HCT116 (cell line): ENCODE data around the gene BRI3BP. TPM values are rescaled to one million over a fixed set of nuclear protein-coding genes. Genes with fewer than 3 reads are reported as not detected.

Source experiments
- ATAC-seq: fragments of 200-7000 bp; cut with Tn5 transposase; 2 replicates; pipeline ENCODE4 v1.9.1; 2020; ENCODE audit warnings: mild to moderate bottlenecking, moderate library complexity
- BruUV-seq: library from RNA; stranded (reverse); fragments of 400-500 nt; replicated peaks from 2 replicates; lab custom pipeline; 2021; lab: Mats Ljungman, UMichigan
- CTCF ChIA-PET: fragments of 300-600 bp; sonication (Branson Sonifier 250); formaldehyde crosslinking; loops from one replicate; lab custom pipeline; 2021; ENCODE audit warnings: antibody characterized with exemption; lab: Charles Lee
- POLR2A ChIA-PET: fragments of 300-600, 350-600 bp; sonication (Branson Sonifier 250); formaldehyde crosslinking; loops from one replicate; lab custom pipeline; 2021; ENCODE audit warnings: antibody characterized with exemption; lab: Charles Lee
- RAD21 ChIA-PET, 2 experiments: fragments of 300-600 bp; sonication (Branson Sonifier 250); formaldehyde crosslinking; loops; one replicate each; lab custom pipeline; 2023; ENCODE audit warnings: low total read pairs in 2 of 2; ENCODE audit not compliant: uncharacterized antibody in 2 of 2, unreplicated experiment in 2 of 2, low non-redundant PET in 1 of 2; lab: Charles Lee
- DNase-seq: peaks from one replicate; pipeline ENCODE4 v3.0.0-alpha.2; 2010; ENCODE audit warnings: low read depth, low spot score
- H2AFZ ChIP-seq: fragments of 200-600 bp; shearing (Covaris generic), sonication (generic); 2 replicates; pipeline ENCODE4 v1.6.1; 2017; ENCODE audit warnings: low read depth, mixed run types, mixed read lengths, antibody characterized with exemption, low read length; ENCODE audit not compliant: poor library complexity, severe bottlenecking
- H3K27ac ChIP-seq: 2 replicates; pipeline ENCODE4 v1.5.1; 2012; ENCODE audit warnings: low read depth, low read length
- H3K27me3 ChIP-seq: fragments of 200-600 bp; sonication (generic); 2 replicates; pipeline ENCODE4 v1.6.1; 2016; ENCODE audit warnings: mixed run types, low read length, mixed read lengths; ENCODE audit not compliant: insufficient read depth
- H3K36me3 ChIP-seq, 2 experiments: fragments of 200-500 bp in 1 of 2; fragments of 200-600 bp in 1 of 2; sonication (Bioruptor generic) in 1 of 2; sonication (generic) in 1 of 2; 2 replicates each; pipeline versions ENCODE4 v1.5.1 to v1.6.1; 2014 to 2016; ENCODE audit warnings: low read length in 2 of 2, inconsistent platforms in 1 of 2, mixed read lengths in 1 of 2, mixed run types in 1 of 2; ENCODE audit not compliant: insufficient read depth in 2 of 2, control insufficient read depth in 1 of 2
- H3K4me1 ChIP-seq, 2 experiments: fragments of 200-600 bp in 1 of 2; sonication (generic) in 1 of 2; 2 replicates each; pipeline versions ENCODE4 v1.5.1 to v1.6.1; 2012 to 2017; ENCODE audit warnings: low read length in 2 of 2, inconsistent platforms in 1 of 2, mild to moderate bottlenecking in 1 of 2, mixed read lengths in 1 of 2, mixed run types in 1 of 2, moderate library complexity in 1 of 2; ENCODE audit not compliant: insufficient read depth in 2 of 2, control insufficient read depth in 1 of 2
- H3K4me2 ChIP-seq: fragments of 200-600 bp; sonication (generic); 2 replicates; pipeline ENCODE4 v1.6.1; 2017; ENCODE audit warnings: mixed run types, low read length, mixed read lengths
- H3K4me3 ChIP-seq, 2 experiments: fragments of 200-600 bp in 1 of 2; sonication (generic) in 1 of 2; replicated peaks in 1 of 2; 2 replicates each; pipeline ENCODE4 v1.5.1; 2011 to 2016; ENCODE audit warnings: low read length in 2 of 2, control low read depth in 1 of 2, low read depth in 1 of 2, mild to moderate bottlenecking in 1 of 2, mixed read lengths in 1 of 2, mixed run types in 1 of 2
- H3K79me2 ChIP-seq: fragments of 200-600 bp; sonication (generic); 2 replicates; pipeline ENCODE4 v1.6.1; 2017; ENCODE audit warnings: mild to moderate bottlenecking, mixed run types, low read length, moderate library complexity, mixed read lengths; ENCODE audit not compliant: insufficient read depth
- H3K9ac ChIP-seq: fragments of 200-600 bp; sonication (generic); 2 replicates; pipeline ENCODE4 v1.6.1; 2016; ENCODE audit warnings: low read length, mixed read lengths
- H3K9me2 ChIP-seq: fragments of 200-600 bp; sonication (generic), shearing (Covaris generic); 2 replicates; pipeline ENCODE4 v1.6.1; 2017; ENCODE audit warnings: mixed run types, mild to moderate bottlenecking, moderate library complexity; ENCODE audit not compliant: insufficient read depth
- H3K9me3 ChIP-seq, 2 experiments: fragments of 200-500 bp in 1 of 2; fragments of 200-600 bp in 1 of 2; sonication (Bioruptor generic) in 1 of 2; sonication (generic) in 1 of 2; 2 replicates each; pipeline ENCODE4 v1.6.1; 2014 to 2017; ENCODE audit warnings: low read length in 2 of 2, mixed read lengths in 2 of 2, inconsistent platforms in 1 of 2, low read depth in 1 of 2, mild to moderate bottlenecking in 1 of 2, mixed run types in 1 of 2, moderate library complexity in 1 of 2; ENCODE audit not compliant: control insufficient read depth in 1 of 2, insufficient read depth in 1 of 2
- H4K20me1 ChIP-seq: fragments of 200-600 bp; sonication (generic), shearing (Covaris generic); 2 replicates; pipeline ENCODE4 v1.6.1; 2017; ENCODE audit warnings: mixed run types, mild to moderate bottlenecking, moderate library complexity; ENCODE audit not compliant: insufficient read depth
- CBX3 ChIP-seq: IDR thresholded peaks from 2 replicates; pipeline ENCODE4 v1.6.1; 2012; ENCODE audit warnings: low read depth
- CEBPB ChIP-seq: IDR thresholded peaks from 2 replicates; pipeline ENCODE4 v1.6.1; 2012; ENCODE audit warnings: low read depth
- EGR1 ChIP-seq: IDR thresholded peaks from 2 replicates; pipeline ENCODE4 v1.6.1; 2012; ENCODE audit warnings: low read depth
- EZH2phosphoT487 ChIP-seq: fragments of 200-600 bp; IDR thresholded peaks from 2 replicates; pipeline ENCODE4 v1.6.1; 2018; ENCODE audit warnings: antibody characterized with exemption, borderline replicate concordance
- MAX ChIP-seq: IDR thresholded peaks from 2 replicates; pipeline ENCODE4 v1.6.1; 2012
- POLR2A ChIP-seq: IDR thresholded peaks from 2 replicates; pipeline ENCODE4 v1.7.0; 2011; ENCODE audit warnings: borderline replicate concordance; ENCODE audit not compliant: insufficient read depth, insufficient read length; ENCODE audit errors: extremely low read depth
- POLR2AphosphoS5 ChIP-seq: IDR thresholded peaks from 2 replicates; pipeline ENCODE4 v1.6.1; 2011; ENCODE audit warnings: mild to moderate bottlenecking, low read depth, low read length, moderate library complexity
- RAD21 ChIP-seq: IDR thresholded peaks from 2 replicates; pipeline ENCODE4 v1.6.1; 2012; ENCODE audit warnings: low read depth, mild to moderate bottlenecking
- SP1 ChIP-seq: IDR thresholded peaks from 2 replicates; pipeline ENCODE4 v1.6.1; 2012; ENCODE audit warnings: low read depth
- intact Hi-C: fragments of 100-400 bp; cut with micrococcal nuclease; formaldehyde crosslinking; loops from 2 replicates; pipeline ENCODE4 v1.10.0; 2022
- total RNA-seq: library from RNA; stranded (reverse); gene quantifications from one replicate; pipeline ENCODE4 v1.2.1, GENCODE V29; 2021; ENCODE audit not compliant: unreplicated experiment
- TF ChIP-seq, protein P1 (sequence below): IDR thresholded peaks from 2 replicates; pipeline ENCODE4 v1.6.1; 2011; ENCODE audit warnings: mild to moderate bottlenecking, low read length, moderate library complexity; ENCODE audit not compliant: insufficient replicate concordance; ENCODE audit errors: extremely low read depth
- TF ChIP-seq, protein P2 (sequence below): IDR thresholded peaks from 2 replicates; pipeline ENCODE4 v1.6.1; 2012; ENCODE audit warnings: low read depth
- TF ChIP-seq, protein P3 (sequence below): IDR thresholded peaks from 2 replicates; pipeline ENCODE4 v1.6.1; 2012

Gene BRI3BP
- total RNA-seq, 1 experiment from 2014 or later, result 40.1 TPM

DNA sequence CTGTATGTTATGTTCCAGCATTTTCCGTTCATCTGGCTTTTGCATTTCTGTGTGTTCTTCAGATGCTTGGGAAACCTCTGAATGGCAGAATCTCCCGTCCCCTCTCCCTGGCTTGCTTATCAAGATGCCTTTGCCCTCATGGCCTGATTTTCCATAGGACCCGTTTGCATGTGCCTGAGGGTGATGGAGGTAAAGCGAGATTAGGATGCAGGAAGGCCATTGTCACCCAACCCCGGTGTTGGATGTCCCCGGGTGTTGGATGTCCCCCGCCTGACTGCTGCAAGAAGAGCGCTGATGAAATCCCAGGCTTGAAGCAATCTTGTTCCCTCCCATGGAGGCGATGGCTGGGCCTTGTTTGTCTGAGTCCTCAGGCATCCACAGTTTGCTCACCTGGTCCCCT, 9.6 kb downstream of the BRI3BP start:
- ChIA-PET RAD21 (no interaction called here), CTCF (no interaction called here), POLR2A (no interaction called here)
- Histone ChIP-seq H3K9ac (no peak overlapping the region), H3K9me2 (no peaks in the 10 kb centered on the region), H3K4me1 (no peaks in the 10 kb centered on the region), H3K27me3 (no peaks in the 10 kb centered on the region), H3K4me2 (no peak overlapping the region), H3K79me2 (peaks cover 92% of the 10 kb centered on the region), H3K27ac (no peak overlapping the region), H3K9me3 (no peaks in the 10 kb centered on the region), H2AFZ (no peak overlapping the region), H3K4me3 (no peak overlapping the region), H3K36me3 (peaks cover 0 to 3% of the 10 kb centered on the region in 2 experiments; a peak in 1 of 4 replicates), H4K20me1 (no peaks in the 10 kb centered on the region)
- intact Hi-C loops, result no loop called here
- DNase-seq, result no peak
- TF ChIP-seq POLR2AphosphoS5 (no peak), RAD21 (no peak), SP1 (no peak)
- no TSS peak for BruUV-seq
- ATAC-seq, result no peak

- DNase-seq, result no peak
- no peak overlapping the region for H3K4me2 ChIP-seq
- no peaks in the 10 kb centered on the region for H3K9me2 ChIP-seq
- no peak overlapping the region for H2AFZ ChIP-seq
- BruUV-seq, result no TSS peak
- H3K36me3 ChIP-seq, result peaks cover 0 to 3% of the 10 kb centered on the region in 2 experiments; a peak in 1 of 4 replicates
- no peak overlapping the region for H3K9ac ChIP-seq
- TF ChIP-seq, protein P1, sequence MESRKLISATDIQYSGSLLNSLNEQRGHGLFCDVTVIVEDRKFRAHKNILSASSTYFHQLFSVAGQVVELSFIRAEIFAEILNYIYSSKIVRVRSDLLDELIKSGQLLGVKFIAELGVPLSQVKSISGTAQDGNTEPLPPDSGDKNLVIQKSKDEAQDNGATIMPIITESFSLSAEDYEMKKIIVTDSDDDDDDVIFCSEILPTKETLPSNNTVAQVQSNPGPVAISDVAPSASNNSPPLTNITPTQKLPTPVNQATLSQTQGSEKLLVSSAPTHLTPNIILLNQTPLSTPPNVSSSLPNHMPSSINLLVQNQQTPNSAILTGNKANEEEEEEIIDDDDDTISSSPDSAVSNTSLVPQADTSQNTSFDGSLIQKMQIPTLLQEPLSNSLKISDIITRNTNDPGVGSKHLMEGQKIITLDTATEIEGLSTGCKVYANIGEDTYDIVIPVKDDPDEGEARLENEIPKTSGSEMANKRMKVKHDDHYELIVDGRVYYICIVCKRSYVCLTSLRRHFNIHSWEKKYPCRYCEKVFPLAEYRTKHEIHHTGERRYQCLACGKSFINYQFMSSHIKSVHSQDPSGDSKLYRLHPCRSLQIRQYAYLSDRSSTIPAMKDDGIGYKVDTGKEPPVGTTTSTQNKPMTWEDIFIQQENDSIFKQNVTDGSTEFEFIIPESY, result no peak
- TF ChIP-seq POLR2A (no peak), CBX3 (no peak), MAX (no peak), EGR1 (no peak), SP1 (no peak), EZH2phosphoT487 (no peak), CEBPB (no peak)
- TF ChIP-seq, protein P2, sequence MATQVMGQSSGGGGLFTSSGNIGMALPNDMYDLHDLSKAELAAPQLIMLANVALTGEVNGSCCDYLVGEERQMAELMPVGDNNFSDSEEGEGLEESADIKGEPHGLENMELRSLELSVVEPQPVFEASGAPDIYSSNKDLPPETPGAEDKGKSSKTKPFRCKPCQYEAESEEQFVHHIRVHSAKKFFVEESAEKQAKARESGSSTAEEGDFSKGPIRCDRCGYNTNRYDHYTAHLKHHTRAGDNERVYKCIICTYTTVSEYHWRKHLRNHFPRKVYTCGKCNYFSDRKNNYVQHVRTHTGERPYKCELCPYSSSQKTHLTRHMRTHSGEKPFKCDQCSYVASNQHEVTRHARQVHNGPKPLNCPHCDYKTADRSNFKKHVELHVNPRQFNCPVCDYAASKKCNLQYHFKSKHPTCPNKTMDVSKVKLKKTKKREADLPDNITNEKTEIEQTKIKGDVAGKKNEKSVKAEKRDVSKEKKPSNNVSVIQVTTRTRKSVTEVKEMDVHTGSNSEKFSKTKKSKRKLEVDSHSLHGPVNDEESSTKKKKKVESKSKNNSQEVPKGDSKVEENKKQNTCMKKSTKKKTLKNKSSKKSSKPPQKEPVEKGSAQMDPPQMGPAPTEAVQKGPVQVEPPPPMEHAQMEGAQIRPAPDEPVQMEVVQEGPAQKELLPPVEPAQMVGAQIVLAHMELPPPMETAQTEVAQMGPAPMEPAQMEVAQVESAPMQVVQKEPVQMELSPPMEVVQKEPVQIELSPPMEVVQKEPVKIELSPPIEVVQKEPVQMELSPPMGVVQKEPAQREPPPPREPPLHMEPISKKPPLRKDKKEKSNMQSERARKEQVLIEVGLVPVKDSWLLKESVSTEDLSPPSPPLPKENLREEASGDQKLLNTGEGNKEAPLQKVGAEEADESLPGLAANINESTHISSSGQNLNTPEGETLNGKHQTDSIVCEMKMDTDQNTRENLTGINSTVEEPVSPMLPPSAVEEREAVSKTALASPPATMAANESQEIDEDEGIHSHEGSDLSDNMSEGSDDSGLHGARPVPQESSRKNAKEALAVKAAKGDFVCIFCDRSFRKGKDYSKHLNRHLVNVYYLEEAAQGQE, result no peak
- TF ChIP-seq, protein P3, sequence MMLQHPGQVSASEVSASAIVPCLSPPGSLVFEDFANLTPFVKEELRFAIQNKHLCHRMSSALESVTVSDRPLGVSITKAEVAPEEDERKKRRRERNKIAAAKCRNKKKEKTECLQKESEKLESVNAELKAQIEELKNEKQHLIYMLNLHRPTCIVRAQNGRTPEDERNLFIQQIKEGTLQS, result no peak
- TF ChIP-seq, all 23 proteins: peak for 0
- ChIA-PET CTCF (no interaction called here), POLR2A (no interaction called here), RAD21 (no interaction called here)
- no peaks in the 10 kb centered on the region for H3K9me3 ChIP-seq
- no peaks in the 10 kb centered on the region for H3K27me3 ChIP-seq
- H3K79me2 ChIP-seq, result peaks cover 87% of the 10 kb centered on the region
- no peak overlapping the region for H3K27ac ChIP-seq
- H3K4me3 ChIP-seq, result no peak overlapping the region
- intact Hi-C loops, result no loop called here
- H4K20me1 ChIP-seq, result no peaks in the 10 kb centered on the region
- no peaks in the 10 kb centered on the region for H3K4me1 ChIP-seq
- ATAC-seq, result no peak
Observed at GRCh38 chr12:125004621-125005020, 11.2 kb downstream of the BRI3BP start.
